Activated CD4-positive, CD25-positive, alpha-beta regulatory T cell treated with anti-CD3 and anti-CD28 coated beads, Interleukin-2, amount 50 U/mL, for 16 hours (primary cell): Measurements from ENCODE around the gene DHRS13.
"Not testable (repeated sequence)": the region's sequence is repeated elsewhere in the genome, so short reads cannot be mapped to it uniquely, and the experiment has no call there.

Experiments
- DNase-seq: peaks from one replicate; pipeline ENCODE4 v3.0.0-alpha.2; 2020; ENCODE audit warnings: low read depth, low spot score

DHRS13 gene

DNA sequence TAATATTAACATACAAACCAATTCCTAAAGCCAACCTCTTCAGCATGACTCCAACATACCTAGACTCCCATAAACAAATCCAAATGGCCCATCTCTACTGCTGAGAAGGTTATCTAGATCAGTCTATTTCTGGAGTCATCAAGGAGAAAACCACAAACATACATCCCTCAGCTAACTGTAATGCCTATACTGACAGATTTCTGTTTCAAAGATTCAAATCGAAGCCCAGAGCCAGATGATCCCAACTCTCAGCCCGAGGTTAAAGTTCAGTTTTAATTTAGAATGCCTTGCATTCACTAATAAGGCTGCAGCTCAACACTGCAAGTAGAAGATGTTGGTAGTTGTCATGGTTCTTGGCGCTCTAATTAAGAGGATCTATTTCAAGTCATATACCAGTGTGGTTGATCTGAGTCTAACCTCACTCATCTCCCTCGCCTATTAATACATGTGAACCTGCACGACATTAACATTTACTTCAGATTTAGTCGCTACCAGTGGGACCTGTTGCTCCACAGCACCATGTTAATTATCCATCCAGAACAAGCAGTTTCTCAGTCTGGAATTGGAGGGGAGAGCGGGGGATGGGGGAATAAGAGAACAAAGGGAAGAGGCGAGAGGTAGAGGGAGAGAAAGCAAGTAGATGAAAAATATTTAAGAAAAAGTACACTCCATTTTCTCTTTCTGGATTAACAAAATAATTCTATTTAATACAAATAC, 33.0 kb upstream of the DHRS13 start:
- no peak for DNase-seq

DNA sequence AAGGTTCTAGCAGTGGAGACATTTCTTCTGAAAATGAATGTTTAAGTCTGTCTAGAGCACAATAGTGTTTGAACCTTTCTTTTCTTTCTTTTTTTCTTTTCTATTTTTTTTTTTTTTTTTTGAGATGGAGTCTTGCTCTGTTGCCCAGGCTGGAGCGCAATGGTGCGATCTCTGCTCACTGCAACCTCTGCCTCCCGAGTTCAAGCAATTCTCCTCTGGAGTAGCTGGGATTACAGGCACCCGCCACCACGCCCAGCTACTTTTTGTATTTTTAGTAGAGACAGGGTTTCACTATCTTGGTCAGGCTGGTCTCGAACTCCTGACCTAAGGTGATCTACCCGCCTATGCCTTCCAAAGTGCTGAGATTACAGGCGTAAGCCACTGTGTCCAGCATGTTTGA, 31.6 kb upstream of the DHRS13 start:
- not testable (repeated sequence) for DNase-seq

DNA sequence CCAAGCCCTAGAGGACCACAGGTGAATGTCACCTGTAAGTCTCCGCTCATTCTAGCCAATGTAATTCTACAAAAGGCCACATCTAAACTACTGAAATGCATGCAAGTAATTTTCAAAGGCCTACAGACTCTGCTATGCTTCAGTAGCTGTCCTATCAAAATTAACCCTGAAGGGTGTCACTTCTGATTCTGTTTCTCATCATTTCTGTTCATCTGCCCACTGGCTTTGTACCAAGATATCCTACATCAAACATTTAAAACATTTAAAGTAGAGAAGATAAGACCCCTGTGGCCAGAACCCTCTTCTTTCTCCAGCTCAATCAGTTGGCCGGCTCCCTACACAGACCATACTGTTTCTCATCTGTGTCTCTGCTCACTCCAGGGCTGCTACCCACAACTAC, 26.9 kb upstream of the DHRS13 start:
- DNase-seq: no peak

DNA sequence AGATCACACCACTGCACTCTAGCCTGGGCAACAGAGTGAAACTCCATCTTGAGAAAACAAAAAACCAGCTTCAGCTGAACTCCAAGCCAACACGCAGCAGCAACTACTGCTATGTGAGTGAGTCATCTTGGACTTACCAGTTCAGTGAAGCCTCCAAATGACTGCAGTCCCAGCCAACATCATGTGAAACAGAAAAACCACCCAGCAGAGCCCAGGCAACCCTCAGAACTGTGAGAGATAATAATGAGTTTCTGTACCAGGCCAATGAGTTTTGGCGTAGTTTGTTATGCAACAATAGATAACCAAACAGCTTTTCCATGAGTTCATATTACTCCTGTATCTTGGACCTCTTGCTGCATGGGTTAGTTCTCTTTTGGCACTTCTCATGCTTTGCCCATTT, 25.2 kb upstream of the DHRS13 start:
- no peak for DNase-seq

DNA sequence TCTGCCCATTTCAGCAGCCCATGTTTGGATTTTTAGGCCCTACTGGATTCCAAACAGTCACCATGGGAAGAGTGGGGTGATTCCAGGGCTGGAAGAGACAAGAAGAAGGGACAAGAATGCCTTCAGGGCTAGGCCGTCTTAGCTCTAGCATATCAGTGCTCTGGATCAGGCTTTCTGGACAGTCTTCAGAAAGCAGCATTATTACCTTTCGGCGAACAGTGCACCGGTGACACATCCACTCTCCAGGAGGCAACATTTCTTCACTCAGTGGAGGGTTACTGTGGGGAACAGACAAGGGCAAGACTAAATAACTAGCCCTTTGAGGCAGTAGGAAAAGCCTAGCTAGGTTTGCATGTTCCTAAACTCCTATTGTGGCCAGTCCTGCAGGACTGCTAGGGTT, 23.9 kb upstream of the DHRS13 start:
- no peak for DNase-seq

DNA sequence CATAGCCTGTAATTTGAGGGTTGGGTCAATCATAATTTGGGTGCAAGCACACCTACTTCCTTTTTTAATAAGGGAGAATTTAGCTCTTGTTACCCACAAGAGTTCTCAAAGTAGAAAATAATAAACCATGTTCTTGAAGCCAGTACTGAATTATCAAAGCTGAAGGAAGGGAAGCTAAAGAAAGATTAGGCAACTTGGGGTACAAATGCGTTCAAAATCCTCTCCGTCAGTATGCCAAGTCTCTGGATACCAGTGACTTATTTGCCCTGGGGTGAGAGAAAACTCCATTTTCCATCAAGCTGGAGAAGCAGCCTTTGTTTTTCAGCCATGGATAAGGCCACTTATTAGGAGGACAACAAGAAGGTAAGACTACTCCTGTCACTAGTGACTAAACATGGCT, 23.5 kb upstream of the DHRS13 start:
- no peak for DNase-seq

DNA sequence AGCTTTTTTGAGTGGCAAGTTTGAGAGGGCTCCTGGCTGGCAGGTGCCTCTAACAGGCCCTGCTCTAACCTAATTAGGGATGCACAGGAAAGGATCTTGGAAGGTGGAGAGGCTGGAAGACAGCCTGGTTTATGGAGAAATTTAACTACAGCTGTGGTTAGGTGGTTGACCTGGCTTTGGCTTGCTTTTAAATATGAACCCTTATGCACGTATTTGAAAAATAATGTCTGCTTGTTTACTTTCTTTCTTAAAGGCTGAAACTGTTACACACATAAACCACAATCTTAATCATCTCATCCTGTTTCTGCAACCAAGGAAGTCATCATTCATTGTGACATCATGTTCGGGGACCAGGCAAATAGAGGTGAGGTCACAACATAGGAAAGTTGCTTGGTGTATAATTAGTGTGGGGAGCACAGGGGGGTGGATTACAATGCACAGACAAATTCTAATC, 23.1 kb upstream of the DHRS13 start:
- DNase-seq: peak; percentile 47

DNA sequence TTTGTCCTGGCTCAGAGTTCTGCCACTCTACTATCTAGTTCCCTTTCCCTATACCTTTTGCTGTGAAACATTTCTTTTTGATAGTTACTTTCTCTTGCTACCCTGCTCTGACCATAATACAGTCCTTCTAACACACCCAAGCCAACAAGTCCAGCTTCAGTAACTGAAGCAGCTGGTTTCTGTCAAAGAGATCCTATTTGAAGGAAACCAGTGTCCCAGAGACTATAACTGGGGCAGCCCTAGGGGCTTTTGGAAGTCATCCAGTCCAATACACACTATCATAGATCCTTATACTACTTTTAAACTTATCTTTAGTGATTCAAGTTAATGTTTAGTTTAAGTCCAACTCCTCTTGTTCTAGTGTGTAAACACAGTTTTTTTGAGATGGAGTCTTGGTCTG, 17.3 kb upstream of the DHRS13 start:
- no peak for DNase-seq

DNA sequence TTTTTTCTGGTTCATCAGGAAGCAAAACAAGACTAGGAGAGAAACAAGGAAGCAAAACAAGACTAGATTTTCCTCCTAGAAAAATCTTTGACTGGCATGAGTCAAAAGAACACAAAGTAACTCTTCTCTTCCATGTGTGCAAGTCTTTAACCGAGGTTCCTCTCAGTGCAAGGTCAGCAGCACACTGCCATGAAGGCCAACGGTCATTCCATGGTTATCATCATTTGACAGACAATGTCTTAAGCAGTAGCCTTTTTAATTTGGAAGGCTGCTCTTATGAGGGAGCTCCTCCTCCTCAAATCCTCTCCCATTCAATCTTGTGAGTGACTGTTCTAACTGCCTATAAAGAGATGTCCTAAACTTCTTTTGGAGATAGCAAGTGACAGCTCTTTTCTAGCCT, 15.4 kb upstream of the DHRS13 start:
- no peak for DNase-seq

DNA sequence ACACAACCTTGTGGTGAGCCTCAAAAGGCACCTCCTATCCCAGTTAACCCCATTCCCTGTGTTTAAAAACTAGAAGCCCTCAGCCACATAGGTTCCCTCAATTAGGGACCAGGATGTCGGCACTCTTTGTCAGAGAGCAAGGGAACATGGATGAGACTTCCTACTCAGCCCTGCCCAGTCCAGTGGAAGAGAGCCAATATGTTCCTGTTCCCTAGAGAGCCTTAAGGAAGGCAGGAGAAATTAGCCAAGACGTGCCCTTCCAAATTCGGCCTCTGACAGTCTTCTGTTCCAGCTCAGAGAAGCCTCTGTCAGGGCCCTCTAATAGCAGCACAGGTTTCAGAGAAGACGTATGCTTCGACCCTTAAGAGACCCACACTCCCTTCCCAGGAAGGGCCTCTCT, 14.6 kb upstream of the DHRS13 start:
- no peak for DNase-seq

DNA sequence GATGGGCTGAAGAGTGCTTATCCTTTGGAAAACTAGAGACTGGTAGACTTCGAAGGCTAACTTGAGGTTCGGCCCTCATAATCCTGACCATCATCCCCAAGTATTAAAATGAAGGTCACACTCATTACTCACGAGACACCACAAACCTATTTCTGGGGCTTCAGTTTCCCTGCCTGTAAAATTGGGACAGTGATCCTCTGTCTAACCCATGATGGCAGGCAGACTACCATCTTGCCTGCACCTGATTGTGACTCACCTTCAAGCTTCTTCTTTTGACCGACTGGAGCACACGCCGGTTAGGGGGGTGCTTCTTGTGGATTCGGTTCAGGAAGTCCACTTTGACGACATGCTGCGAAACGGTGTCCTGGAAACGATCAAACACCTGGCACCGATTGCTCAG, 14.2 kb upstream of the DHRS13 start:
- no peak for DNase-seq

DNA sequence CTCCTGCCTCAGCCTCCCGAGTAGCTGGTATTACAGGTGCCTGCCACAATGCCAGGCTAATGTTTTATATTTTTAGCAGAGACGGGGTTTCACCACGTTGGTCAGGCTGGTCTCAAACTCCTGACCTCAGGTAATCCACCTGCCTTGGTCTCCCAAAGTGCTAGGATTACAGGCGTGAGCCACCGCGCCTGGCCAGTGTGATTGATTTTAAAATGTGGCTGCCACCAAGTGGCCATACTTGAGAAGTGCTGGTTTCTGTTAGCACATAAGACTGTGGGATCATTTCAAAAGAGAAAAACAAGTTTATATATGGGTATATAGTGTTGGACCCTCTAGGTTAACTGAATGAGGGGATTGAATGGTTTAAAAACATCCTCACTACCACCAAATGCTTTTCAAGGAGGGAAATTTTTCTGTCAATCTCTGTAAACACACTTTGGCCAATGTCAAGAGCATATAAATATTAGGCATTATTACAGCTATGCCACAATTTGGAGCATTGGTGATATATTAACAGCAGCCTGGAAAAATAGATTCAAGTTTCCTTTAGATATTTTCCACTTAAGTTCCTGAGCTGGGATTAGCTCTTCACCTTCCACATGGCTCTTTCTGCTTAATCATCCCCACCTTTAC, 13.5 kb upstream of the DHRS13 start:
- no peak for DNase-seq

DNA sequence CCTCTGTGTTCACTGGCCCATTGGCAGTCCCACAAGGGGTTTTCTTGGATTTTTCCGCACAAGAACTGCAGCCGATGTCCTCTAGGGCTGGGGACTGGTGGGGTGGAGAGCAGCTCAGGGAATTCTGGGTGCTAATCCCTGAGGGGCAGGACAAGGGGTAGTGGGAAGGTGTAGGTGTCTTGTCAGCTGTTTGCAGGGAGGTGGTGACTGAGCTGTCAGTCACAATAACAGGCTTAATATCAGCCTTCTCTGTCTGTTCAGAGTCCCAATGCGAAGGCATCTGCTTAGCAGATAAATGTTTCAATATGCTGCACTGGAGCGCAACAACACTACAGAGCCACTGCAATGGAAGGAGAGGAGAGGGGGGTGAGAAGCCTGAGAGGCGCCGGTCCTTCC, 10.1 kb upstream of the DHRS13 start:
- no peak for DNase-seq

DNA sequence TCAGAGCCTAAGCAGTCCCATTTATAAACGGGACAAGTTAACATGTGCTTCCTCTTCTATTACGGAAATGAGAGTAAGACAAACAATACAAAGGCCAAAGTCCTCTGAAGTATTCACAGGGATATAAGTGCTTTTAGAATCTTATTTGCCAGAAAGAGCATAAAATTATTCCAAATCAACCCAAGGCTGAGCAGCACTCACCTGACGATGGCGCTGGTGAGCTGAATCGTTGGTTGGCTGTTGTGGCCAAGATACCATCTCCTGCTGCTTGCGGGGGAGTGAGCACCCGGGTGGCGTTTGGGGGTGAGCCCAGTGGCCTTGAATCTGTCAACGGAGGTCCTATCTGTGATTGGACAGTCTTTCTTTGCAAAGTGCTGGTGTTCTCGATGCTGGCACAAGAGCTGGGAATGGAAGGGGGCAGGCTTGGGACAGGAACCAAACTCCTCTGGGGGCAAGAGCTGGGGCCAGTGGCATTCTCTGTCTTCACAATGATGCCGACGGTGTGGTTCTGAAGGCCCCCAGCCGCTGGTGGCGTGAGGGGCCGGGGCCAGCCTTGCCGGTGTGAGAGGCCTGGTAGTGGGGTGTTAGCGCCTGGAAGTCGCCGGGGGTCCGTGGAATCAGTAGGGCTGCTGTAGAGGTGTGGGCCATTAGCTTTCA, 9.5 kb upstream of the DHRS13 start:
- DNase-seq: no peak

DNA sequence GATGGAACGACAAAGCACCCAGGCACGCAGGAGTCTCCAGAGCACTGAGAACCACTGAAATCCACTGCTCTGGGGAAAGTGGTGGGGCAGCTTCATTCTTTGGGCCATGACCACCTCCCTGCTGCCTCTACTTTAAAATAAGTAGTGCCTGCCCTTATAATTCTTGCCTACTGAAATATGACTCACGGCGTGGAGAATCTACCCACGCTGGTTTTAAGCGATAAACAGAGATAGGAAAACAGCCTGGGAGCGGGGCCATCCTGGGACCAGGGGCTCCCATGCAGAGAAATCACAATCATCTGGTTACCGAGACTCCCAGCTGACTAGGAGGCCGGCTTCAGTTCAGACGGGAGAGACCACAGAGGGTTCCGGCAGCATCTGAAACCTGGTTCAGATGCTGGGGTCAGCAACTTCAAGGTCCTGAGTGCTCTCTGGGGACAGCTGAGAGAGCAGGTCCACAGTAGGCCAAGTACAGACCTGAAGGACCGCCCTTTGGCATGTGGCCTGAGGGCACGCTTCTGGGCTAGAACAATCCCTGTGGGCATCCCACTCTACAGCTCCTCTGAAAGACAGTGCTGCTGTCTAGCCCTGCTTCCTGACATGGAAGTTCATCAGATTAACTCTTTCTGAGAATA, 8.6 kb upstream of the DHRS13 start:
- DNase-seq: no peak

DNA sequence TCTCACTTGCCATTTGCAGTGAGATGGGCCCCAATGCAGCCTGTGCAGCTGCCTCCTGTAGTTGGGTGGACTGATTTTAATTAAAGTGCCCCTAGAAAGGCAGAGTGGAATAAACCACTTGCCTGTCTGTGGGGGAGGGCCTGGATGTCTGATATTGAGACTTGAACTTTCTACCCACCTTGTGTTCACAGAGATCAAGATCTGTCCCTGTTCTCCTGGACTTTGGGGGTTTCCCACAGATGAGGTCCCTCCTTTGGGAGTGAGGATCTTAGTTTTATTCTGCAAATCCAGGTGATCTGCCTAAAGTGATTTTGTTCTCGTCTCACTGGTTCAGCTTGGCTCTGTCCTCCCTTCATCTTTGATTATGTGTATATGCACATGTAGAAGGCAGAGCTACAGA, 7.7 kb upstream of the DHRS13 start:
- DNase-seq: no peak

DNA sequence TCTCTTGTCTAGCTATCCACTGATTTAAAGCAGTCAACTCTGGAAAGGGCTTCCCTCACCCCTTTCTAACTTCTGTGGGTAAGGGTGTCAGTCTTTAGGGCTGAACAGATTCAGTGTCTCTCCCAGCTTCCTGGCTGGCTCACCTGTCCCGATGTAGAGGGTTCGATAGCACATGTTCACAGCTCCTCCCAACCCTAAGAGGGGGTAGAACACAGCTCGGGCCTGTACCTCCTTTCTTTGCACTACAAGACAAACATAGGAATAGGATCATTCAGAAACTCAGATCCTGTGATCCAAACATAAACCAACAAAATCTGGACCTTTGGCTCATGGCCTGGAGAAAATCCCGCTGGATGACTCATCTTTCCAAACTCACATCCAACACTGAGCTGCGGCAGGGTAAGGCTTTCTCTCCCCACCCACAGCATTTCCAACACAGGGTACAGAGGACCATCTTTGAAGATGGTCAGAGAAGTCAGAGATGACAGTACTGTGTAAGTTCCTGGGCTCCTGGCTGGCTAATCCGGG, 5.8 kb upstream of the DHRS13 start:
- DNase-seq: no peak

DNA sequence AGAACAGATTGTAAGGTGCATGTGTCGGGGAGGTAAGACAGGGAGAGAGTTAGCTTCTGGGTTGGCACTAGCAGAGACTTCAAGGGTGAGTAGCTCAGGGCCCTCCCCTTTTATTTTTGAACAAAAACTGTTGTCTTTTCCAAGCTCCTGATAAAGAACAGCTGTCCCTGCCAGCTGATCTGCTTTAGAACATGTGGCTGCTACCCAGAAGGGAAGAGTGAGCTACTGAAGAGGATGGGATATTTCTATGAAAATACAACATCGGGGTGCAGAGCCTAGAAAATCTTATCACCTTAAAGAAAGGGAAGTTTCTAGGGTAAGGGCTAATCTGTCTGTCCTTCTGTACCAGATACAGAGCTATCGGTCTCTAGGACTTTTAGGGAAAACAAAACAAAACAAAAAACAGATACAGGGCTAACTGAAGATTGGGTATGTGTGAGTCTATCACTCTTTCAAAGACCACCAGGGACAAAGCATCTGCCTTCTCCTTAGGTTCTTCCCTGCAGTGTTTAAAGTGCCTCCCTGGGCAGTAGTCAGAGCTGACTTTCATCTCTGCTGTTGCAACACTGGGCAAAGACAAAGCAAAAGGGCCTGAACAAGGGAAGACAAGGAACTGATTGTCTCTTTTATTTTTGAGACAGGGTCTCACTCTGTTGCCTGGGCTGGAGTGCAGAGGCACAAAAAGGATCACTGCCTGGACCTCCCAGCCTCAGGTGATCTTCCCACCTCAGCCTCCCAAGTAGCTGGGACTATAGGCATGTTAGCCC, 5.0 kb upstream of the DHRS13 start:
- DNase-seq: no peak

DNA sequence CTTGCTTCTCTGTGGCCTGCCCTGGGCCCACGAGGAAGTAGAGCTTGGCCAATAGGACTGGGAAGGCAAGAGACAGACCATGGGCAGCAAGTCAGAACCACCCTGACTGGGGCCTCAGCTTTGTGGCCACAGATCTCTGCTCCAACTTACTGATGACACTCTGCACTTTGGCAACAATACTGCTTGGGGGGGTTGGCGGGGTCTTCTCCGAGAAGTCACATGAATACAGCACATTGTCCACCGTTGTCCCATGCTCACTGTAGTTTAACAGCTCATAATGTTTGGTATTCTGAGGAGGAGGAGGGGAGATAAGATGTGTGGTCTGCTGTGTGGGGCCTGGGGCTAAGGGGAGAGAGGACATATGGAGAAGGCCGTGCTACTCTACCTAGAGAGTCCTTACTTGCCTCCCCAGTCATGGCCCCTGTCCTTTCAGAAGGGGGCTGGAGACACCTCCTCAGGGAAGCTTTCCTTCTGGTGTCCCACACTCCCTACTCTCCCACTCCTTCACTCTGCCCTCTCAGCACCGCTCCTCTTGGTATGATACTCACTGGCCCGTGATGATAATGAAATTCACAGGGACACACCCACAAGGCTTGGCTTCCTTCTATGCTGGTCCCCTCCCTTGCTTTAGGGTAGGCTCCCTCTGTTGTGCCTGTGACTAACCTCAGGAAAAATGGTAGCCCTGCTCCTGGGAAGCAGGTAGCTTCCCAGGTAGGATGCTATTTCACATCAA, 4.0 kb upstream of the DHRS13 start:
- DNase-seq: no peak

DNA sequence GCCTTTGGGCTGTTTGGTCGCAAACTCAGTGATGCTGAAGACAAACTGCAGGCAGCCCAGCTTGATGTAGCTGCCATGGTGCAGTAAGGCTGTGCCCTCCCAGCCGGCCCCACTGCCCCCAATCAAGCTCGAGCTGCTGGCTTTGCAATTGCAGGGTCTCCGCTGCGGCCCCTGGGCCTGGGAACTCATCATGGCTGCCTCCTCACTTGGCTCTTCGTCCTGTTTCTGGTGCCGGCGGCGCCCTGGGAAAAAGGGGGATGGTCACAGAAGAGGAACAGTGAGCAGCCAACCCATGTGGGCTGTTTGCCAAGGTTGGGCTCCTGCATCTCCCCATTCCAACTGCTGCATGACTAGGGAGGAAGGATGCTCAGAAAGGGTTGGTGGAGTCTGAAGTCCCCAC, 3.4 kb upstream of the DHRS13 start:
- DNase-seq: no peak

DNA sequence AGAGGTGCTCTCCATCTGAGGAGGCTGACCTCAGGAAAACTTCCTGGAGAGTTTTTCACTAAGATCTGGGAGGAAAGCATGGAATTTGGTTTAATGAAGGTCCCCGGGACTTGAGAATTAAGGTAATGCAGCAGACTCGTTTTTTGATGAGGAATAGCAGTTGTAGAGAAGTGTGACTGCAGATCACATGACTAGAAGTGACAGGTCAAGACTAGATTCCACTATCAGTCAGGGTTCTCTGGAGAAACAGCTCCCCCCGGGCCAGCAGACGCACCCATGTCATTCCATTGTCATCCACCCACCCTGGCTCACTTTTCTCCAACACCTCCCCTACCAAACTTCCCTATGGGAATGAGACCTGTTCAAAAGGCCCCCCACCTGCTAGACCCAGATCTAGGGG, 1.9 kb upstream of the DHRS13 start:
- DNase-seq: no peak
